ENCODE data around the gene BRD3OS.

BRD3OS gene

DNA sequence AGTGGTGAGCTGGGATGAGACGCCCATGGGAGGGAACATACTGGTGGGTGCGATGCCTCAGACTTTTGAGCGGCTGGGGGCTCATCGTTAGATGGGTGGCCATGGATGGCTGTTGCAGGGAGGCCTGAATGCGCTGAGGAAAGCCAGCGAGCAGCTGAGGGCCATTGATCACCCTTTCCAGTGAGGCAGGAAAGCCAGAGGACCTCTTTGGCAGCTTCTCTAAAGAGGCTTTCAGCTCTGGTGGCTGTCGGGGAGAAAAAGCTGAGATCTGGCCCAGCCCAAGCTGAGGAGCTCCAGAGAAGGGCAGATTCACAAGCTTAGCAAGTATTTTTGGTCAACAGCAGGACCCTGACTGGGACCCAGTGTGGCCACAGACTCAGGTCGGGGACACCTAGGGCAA is 19.9 kb upstream of the BRD3OS start:
- no peaks in the 10 kb centered on the region for H3K9me3 Mint-ChIP-seq
- no peak overlapping the region for H3K4me3 Mint-ChIP-seq
- DNase-seq (ENCODE audit: low spot score), result no peak
- H3K4me1 Mint-ChIP-seq (ENCODE audit: low read depth), result no peaks in the 10 kb centered on the region
- no peaks in the 10 kb centered on the region for H3K27me3 Mint-ChIP-seq (ENCODE audit: low read depth)
- no peak overlapping the region for H3K27ac Mint-ChIP-seq
- no peaks in the 10 kb centered on the region for H3K36me3 Mint-ChIP-seq (ENCODE audit: low read depth)

GRCh38 chr9:134007150-134007549 is 18.1 kb upstream of the BRD3OS start:
- no peak for DNase-seq (ENCODE audit: low spot score)
- no peak overlapping the region for H3K4me3 Mint-ChIP-seq
- no peaks in the 10 kb centered on the region for H3K27me3 Mint-ChIP-seq (ENCODE audit: low read depth)
- H3K9me3 Mint-ChIP-seq, result no peaks in the 10 kb centered on the region
- no peak overlapping the region for H3K27ac Mint-ChIP-seq
- H3K4me1 Mint-ChIP-seq (ENCODE audit: low read depth), result no peaks in the 10 kb centered on the region
- H3K36me3 Mint-ChIP-seq (ENCODE audit: low read depth), result peaks cover 3% of the 10 kb centered on the region

DNA sequence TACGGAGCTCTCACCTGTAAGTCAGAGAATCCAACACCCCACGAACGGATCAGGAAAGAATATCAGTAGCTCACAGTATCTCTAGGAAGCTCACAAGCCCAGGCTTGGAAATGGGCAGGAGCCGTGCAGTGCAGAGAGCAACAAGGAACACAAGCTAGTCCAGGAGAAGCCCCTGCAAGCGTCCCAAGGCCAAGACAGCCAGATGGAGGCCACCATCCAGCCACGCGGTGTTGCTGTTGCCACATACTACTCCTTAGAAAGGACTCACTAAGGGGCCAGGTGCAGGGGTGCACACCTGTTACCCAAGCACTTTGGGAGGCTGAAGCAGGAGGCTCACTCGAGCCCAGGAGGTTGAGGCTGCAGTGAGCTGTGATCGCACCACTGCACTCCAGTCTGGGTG is 17.7 kb upstream of the BRD3OS start:
- Mint-ChIP-seq H3K27me3 (ENCODE audit: low read depth) (no peaks in the 10 kb centered on the region), H3K9me3 (no peaks in the 10 kb centered on the region), H3K4me3 (no peak overlapping the region), H3K4me1 (ENCODE audit: low read depth) (no peaks in the 10 kb centered on the region), H3K27ac (no peak overlapping the region), H3K36me3 (ENCODE audit: low read depth) (peaks cover 3% of the 10 kb centered on the region)
- no peak for DNase-seq (ENCODE audit: low spot score)

GRCh38 chr9:134010310-134011173 is 14.7 kb upstream of the BRD3OS start:
- H3K4me1 Mint-ChIP-seq (ENCODE audit: low read depth), result no peaks in the 10 kb centered on the region
- peaks cover 5% of the 10 kb centered on the region for H3K36me3 Mint-ChIP-seq (ENCODE audit: low read depth)
- no peak overlapping the region for H3K27ac Mint-ChIP-seq
- peaks cover 8% of the 10 kb centered on the region for H3K9me3 Mint-ChIP-seq
- no peaks in the 10 kb centered on the region for H3K27me3 Mint-ChIP-seq (ENCODE audit: low read depth)
- no peak overlapping the region for H3K4me3 Mint-ChIP-seq
- no peak for DNase-seq (ENCODE audit: low spot score)

DNA sequence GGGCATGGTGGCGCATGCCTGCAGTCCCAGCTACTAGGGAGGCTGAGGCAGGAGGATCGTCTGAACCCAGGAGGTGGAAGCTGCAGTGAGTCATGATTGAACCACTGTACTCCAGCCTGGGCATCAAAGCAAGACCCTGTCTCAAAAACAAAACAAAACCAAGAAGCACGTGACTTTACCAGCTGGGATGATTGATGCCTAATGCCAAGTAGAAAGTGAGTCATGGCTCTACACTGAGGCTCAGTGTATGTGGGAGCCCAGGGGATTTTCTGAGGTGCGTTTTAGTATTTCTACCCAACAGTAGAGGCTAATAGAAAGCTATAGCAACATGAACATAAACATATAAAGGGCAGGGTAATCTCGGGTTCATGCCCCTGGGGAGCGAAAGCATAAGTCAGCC is 13.9 kb upstream of the BRD3OS start:
- Mint-ChIP-seq H3K4me3 (no peak overlapping the region), H3K27ac (peak overlapping the region; percentile 20), H3K27me3 (ENCODE audit: low read depth) (no peaks in the 10 kb centered on the region), H3K4me1 (ENCODE audit: low read depth) (no peaks in the 10 kb centered on the region), H3K36me3 (ENCODE audit: low read depth) (peaks cover 5% of the 10 kb centered on the region), H3K9me3 (peaks cover 8% of the 10 kb centered on the region)
- no peak for DNase-seq (ENCODE audit: low spot score)

GRCh38 chr9:134014946-134015345 is 10.3 kb upstream of the BRD3OS start:
- no peak for DNase-seq (ENCODE audit: low spot score)
- peaks cover 8% of the 10 kb centered on the region for H3K9me3 Mint-ChIP-seq
- H3K27ac Mint-ChIP-seq, result no peak overlapping the region
- H3K27me3 Mint-ChIP-seq (ENCODE audit: low read depth), result no peaks in the 10 kb centered on the region
- no peaks in the 10 kb centered on the region for H3K4me1 Mint-ChIP-seq (ENCODE audit: low read depth)
- peaks cover 5% of the 10 kb centered on the region for H3K36me3 Mint-ChIP-seq (ENCODE audit: low read depth)
- no peak overlapping the region for H3K4me3 Mint-ChIP-seq

GRCh38 chr9:134024214-134024792 is 978 bp upstream of the BRD3OS start:
- no peak for DNase-seq (ENCODE audit: low spot score)
- H3K27me3 Mint-ChIP-seq (ENCODE audit: low read depth), result no peaks in the 10 kb centered on the region
- H3K27ac Mint-ChIP-seq, result no peak overlapping the region
- H3K36me3 Mint-ChIP-seq (ENCODE audit: low read depth), result no peaks in the 10 kb centered on the region
- H3K9me3 Mint-ChIP-seq, result no peaks in the 10 kb centered on the region
- H3K4me1 Mint-ChIP-seq (ENCODE audit: low read depth), result peaks cover 9% of the 10 kb centered on the region
- H3K4me3 Mint-ChIP-seq, result peak overlapping the region; percentile 27

- peak; percentile 49 for DNase-seq (ENCODE audit: low spot score)
- Mint-ChIP-seq H3K4me3 (peak overlapping the region; percentile 79), H3K9me3 (no peaks in the 10 kb centered on the region), H3K27me3 (ENCODE audit: low read depth) (no peaks in the 10 kb centered on the region), H3K36me3 (ENCODE audit: low read depth) (no peaks in the 10 kb centered on the region), H3K27ac (peak overlapping the region; percentile 31), H3K4me1 (ENCODE audit: low read depth) (peaks cover 9% of the 10 kb centered on the region)
Measured at GRCh38 chr9:134025606-134026541, 593 bp downstream of the BRD3OS start.

GRCh38 chr9:134026581-134026980 is 1.3 kb downstream of the BRD3OS start:
- no peaks in the 10 kb centered on the region for H3K27me3 Mint-ChIP-seq (ENCODE audit: low read depth)
- peaks cover 9% of the 10 kb centered on the region for H3K4me1 Mint-ChIP-seq (ENCODE audit: low read depth)
- H3K27ac Mint-ChIP-seq, result no peak overlapping the region
- H3K36me3 Mint-ChIP-seq (ENCODE audit: low read depth), result no peaks in the 10 kb centered on the region
- no peaks in the 10 kb centered on the region for H3K9me3 Mint-ChIP-seq
- peak overlapping the region; percentile 78 for H3K4me3 Mint-ChIP-seq
- no peak for DNase-seq (ENCODE audit: low spot score)

DNA sequence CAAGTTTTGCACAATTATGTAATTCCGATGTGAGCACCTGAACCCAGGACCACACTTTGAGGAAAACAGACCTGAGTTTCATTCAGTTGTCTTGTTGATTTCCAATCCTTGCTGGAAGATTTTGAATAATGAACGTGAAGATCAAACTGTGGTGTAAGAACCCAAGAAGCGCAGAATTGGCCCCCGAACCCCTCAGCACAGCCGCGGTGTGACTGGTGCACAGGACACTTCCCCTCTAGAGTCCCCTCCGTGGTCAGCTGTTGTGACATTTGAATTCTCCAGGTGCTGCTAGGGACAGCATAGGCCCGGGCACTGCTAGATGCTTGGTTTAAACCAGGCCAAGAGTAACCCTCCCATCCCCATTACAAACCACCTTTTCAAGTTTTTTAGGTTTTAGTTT is 1.7 kb downstream of the BRD3OS start:
- Mint-ChIP-seq H3K4me1 (ENCODE audit: low read depth) (peaks cover 9% of the 10 kb centered on the region), H3K27me3 (ENCODE audit: low read depth) (no peaks in the 10 kb centered on the region), H3K4me3 (peak overlapping the region; percentile 51), H3K27ac (no peak overlapping the region), H3K9me3 (no peaks in the 10 kb centered on the region), H3K36me3 (ENCODE audit: low read depth) (no peaks in the 10 kb centered on the region)
- no peak for DNase-seq (ENCODE audit: low spot score)

DNA sequence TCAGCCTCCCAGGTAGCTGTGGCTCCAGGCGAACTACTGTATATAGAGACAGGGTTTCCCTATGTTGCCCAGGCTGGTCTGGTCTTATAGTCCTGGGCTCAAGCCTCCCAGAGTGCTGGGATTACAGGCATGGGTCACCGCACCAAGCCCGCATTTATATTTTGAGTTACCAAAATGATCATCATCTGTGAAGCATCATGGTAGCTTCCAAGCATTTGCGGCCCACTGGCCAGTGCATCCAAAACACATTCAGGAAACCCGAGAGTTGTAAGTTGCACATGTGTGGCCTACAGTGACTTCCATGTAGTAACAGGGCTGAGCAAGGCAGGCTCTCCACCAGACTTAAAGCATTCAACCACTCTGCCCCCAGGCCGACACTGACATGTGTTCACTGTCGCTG is 2.3 kb downstream of the BRD3OS start:
- Mint-ChIP-seq H3K9me3 (no peaks in the 10 kb centered on the region), H3K36me3 (ENCODE audit: low read depth) (no peaks in the 10 kb centered on the region), H3K27me3 (ENCODE audit: low read depth) (no peaks in the 10 kb centered on the region), H3K4me3 (no peak overlapping the region), H3K27ac (no peak overlapping the region), H3K4me1 (ENCODE audit: low read depth) (peaks cover 9% of the 10 kb centered on the region)
- no peak for DNase-seq (ENCODE audit: low spot score)

DNA sequence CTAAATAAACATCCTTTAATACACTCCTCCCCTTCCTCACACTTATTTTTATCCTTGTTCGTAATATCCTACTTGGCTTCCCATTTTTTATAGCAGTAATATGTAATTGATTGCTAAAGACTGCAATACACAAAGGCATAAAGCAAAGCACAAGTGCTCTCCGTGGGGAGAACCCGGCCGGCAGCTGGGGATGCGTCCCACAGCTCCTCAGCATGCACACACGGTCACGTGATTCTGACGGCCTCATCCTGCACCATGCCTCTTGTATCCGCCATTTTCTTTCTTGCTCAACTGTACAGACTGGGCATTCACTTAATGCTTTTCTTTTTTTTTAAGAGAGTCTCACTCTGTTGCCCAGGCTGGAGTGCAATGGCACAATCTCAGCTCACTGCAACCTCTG is 2.8 kb downstream of the BRD3OS start:
- no peak overlapping the region for H3K4me3 Mint-ChIP-seq

DNA sequence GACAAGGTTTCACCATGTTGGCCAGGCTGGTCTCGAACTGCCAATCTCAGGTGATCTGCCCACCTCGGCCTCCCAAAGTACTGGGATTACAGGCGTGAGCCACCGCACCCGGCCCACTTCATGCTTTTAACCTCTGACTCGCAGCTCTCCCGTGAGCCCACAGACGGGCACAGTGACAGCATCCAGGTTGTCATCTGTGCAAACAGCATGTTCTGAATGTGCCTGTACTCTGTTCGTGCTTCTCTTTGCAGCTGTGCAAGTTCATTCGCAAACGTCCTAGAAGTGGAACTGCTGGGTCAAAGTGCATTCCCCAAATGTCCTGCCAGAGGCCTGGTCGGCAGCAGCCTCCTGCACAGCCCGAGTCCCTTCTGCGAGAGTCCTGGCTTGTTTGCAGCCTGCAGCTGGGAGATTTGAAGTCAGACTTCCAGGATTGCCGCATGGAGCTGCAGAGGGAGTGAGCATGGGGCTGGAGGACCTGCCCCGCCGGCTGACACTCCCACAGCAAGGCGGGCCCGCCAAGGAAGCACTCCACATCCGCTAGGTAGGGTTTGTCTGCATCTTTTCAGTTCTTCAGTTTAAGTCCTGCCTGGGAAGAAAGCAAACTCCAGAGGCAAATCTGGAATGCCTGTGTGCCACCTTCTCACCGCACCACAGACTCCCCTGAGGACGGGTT is 3.4 kb downstream of the BRD3OS start:
- H3K36me3 Mint-ChIP-seq (ENCODE audit: low read depth), result peaks cover 7% of the 10 kb centered on the region
- no peaks in the 10 kb centered on the region for H3K9me3 Mint-ChIP-seq
- no peak for DNase-seq (ENCODE audit: low spot score)
- no peak overlapping the region for H3K27ac Mint-ChIP-seq
- H3K27me3 Mint-ChIP-seq (ENCODE audit: low read depth), result no peaks in the 10 kb centered on the region
- H3K4me1 Mint-ChIP-seq (ENCODE audit: low read depth), result peaks cover 9% of the 10 kb centered on the region
- H3K4me3 Mint-ChIP-seq, result no peak overlapping the region

More for the DNA sequence above, 2.8 kb downstream of the BRD3OS start:
- Mint-ChIP-seq H3K27me3 (ENCODE audit: low read depth) (no peaks in the 10 kb centered on the region), H3K36me3 (ENCODE audit: low read depth) (peaks cover 4% of the 10 kb centered on the region), H3K27ac (no peak overlapping the region), H3K4me1 (ENCODE audit: low read depth) (peaks cover 9% of the 10 kb centered on the region), H3K9me3 (no peaks in the 10 kb centered on the region)
- DNase-seq (ENCODE audit: low spot score), result no peak
